DLD1 (cell line): ENCODE results near the gene MYOM1.
"Not testable (repeated sequence)": the region's sequence is repeated elsewhere in the genome, so short reads cannot be mapped to it uniquely, and the experiment has no call there.

Source experiments
- in situ Hi-C: cut with HindIII; loops from 2 replicates; pipeline ENCODE4 v1.10.0; 2017; ENCODE audit warnings: low sequenced_read_pairs

MYOM1 gene

DNA sequence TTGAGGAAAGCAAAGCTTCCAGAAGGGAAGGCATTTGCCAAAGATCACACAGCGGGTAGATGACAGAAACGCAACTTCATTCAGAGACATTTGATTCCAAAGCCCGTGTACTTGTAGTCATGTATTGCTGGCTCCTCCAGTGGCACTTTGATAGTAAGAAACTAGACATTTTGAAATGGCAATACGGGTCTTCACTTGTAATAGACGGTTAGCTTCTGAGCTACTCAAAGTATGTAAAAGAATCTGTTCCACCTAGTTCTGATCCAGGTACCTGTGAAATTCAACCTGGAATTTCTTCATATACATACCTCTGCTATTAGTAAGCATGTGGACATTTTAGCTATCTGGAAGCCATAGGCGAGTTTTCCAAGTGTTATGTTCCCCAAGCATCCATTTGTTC lies 1.7 kb upstream of the MYOM1 start:
- in situ Hi-C loops = no loop called here

DNA sequence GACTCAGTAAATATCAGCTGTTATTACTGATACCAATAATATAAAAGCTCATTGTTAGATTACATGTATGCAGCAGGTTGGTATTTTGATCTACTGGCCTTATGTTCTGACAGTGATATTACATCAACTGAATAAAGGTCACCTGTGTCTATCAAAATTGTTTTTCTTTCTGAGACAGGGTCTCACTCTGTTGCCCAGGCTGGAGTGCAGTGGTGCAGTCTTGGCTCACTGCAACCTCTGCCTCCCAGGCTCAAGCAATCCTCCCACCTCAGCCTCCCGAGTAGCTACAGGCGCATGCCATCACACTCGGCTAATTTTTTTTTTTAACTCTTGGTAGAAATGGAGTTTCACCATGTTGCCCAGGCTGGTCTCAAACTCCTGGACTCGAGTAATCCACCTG lies 1.1 kb upstream of the MYOM1 start:
- in situ Hi-C loops = not testable (repeated sequence)

GRCh38 chr18:3219241-3219630 lies 532 bp downstream of the MYOM1 start:
- in situ Hi-C loops = no loop called here

- in situ Hi-C loops = no loop called here
Observed at GRCh38 chr18:3218819-3219218, 949 bp downstream of the MYOM1 start.

- in situ Hi-C loops = no loop called here
Observed at GRCh38 chr18:3217948-3218647, 1.7 kb downstream of the MYOM1 start.

DNA sequence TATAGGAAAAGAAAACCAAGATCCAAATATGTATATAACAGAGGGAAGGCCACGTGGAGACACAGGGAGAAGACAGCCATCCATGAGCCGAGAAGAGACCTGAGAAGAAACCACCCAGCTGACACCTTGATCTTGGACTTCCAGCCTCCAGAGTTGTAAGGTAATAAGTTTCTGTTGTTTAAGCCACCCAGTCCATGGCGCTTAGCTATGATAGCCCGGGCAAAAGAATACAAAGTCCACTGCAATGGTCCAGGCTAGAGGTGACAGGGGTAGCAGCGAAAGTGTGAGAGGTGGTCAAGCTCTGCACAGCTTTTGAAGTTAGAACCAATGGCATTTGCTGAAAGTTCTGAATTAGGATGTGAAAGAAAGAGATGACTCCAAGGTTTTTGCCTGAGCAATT lies 2.8 kb downstream of the MYOM1 start:
- in situ Hi-C loops = no loop called here

DNA sequence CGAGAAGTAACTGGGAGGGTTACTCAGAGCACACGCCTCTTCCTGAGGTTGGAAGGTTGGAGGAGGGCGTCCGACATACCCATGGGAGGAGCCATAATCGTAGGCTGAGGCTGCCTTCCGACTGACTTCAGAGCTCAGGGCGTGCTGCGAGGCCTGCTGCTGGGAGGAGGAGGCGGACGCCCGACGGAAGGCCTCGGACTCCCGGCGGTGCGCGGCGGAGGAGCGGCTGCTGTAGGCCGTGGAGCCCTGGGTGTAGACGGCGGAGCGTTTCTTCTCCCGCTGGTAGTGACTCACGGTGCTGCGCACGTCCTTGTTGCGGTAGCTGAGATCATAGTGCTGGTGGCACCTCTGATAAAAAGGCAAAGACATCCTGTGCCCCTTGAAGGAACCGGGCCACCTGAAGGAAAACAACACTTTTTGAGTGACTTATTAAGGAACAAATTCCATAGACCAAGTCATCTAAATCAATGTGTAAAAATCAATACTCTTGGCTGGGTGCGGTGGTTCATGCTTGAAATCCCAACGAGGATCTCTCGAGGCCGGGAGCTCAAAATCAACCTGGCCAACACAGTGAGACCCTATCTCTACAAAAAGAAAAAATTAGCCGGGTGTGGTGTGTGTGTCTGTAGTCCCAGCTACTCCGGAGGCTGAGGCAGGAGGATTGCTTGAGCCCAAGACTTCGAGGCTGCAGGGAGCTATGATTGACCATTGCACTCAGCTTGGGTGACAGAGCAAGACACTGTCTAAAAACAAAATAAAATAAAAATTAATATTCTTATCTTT lies 4.7 kb downstream of the MYOM1 start:
- in situ Hi-C loops = no loop called here

GRCh38 chr18:3213300-3214059 lies 6.3 kb downstream of the MYOM1 start:
- in situ Hi-C loops = no loop called here

DNA sequence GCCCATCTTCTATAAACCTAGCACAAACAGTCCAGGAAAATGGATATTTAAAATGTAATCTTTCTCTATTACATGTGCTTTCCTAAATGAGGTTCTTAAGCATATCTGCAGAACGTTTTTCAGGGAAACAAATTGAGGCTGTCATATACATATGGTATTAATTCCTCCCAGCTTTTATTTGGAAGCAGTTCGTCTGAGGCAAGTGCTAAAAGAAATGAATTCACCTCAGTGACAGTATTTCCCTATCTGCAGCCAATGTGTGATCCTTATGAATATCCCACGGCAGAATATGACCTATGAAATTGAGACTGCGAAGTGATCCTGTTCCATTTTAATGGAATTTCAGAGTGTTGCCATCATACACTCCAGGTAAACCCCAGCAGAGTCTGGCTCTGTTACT lies 7.1 kb downstream of the MYOM1 start:
- in situ Hi-C loops = no loop called here

GRCh38 chr18:3211236-3211992 lies 8.4 kb downstream of the MYOM1 start:
- in situ Hi-C loops = no loop called here

DNA sequence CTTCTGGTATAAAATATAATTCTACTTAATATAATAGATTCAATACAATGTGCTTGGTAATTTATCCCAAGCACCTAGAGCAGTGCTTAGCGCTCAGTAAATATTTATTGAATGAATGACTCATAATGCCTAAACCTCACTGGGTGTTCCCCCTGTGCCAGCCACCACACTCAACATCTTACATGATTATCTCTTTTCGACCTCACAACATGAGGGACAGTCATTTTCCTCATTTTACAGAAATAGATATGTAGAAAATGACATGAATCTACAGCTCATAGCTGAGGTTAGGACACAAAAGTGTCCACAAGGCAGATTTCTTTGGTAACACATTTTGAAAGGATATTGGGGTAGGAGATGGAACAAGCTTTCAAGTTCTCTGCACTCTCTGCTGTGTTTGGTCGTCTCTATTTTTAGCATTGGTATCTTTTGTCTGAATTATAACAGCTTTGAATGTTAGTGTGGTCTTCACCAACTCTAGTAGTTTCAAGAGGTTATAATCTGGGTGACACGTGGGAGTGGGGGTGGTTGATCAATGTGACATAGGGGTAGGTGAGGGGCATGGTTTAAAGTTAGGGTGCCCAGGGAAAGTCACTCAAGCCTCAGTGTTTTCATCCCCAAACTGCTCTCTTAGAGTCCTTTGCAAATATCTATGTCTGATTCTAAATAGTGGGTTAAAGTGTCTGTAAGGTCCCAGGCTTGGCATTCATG lies 9.8 kb downstream of the MYOM1 start:
- in situ Hi-C loops = no loop called here

- in situ Hi-C loops = no loop called here
Observed at GRCh38 chr18:3207565-3207964, 12.2 kb downstream of the MYOM1 start.

- in situ Hi-C loops = no loop called here
Observed at GRCh38 chr18:3205239-3205638, 14.5 kb downstream of the MYOM1 start.

- in situ Hi-C loops = no loop called here
Observed at GRCh38 chr18:3199942-3200645, 19.7 kb downstream of the MYOM1 start.

- in situ Hi-C loops = not testable (repeated sequence)
Observed at GRCh38 chr18:3198260-3198860, 21.4 kb downstream of the MYOM1 start.

GRCh38 chr18:3194947-3195612 lies 24.7 kb downstream of the MYOM1 start:
- in situ Hi-C loops = no loop called here

DNA sequence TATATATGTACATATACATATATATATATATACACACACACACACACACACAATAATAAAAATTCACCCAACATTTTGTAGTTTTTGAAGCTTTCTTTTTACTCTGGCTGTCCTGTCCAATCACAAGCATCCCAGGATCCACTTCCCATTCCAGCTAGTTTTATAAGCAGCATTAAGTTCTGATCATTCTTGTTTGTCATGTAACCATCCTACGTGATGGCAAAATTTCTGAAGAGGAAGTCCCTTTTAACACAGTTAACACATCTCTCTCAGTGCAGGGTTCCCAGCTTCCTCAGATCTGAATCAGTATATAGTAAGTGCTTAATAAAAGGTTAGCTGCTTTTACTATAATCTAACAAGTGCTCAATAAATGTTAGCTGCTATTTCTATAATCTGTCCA lies 26.4 kb downstream of the MYOM1 start:
- in situ Hi-C loops = no loop called here

GRCh38 chr18:3192752-3193151 lies 27.0 kb downstream of the MYOM1 start:
- in situ Hi-C loops = no loop called here

GRCh38 chr18:3192286-3192685 lies 27.5 kb downstream of the MYOM1 start:
- in situ Hi-C loops = no loop called here
